Endothelial cell of umbilical vein (primary cell): ENCODE results near the gene RMND5A. TPM values are rescaled to one million over a fixed set of nuclear protein-coding genes. Genes with fewer than 3 reads are reported as not detected.

ENCODE experiments used
- BruUV-seq: library from RNA; stranded (reverse); fragments of 400-500 nt; replicated peaks from 2 replicates; lab custom pipeline; 2021; lab: Mats Ljungman, UMichigan
- CTCF ChIA-PET: fragments of 300-600, 350-600 bp; sonication (Branson Sonifier 250); formaldehyde crosslinking; loops from one replicate; lab custom pipeline; 2021; ENCODE audit warnings: antibody characterized with exemption, inconsistent platforms; lab: Charles Lee
- POLR2A ChIA-PET: fragments of 300-600, 350-600 bp; sonication (Branson Sonifier 250); formaldehyde crosslinking; loops from one replicate; lab custom pipeline; 2021; ENCODE audit warnings: antibody characterized with exemption, inconsistent platforms; lab: Charles Lee
- DNase-seq: peaks from one replicate; pipeline ENCODE4 v3.0.0-alpha.2; 2011; ENCODE audit warnings: low read depth, low spot score
- FAIRE-seq: peaks from 2 replicates; lab custom pipeline; 2011; peaks lifted over from hg19 to GRCh38; lab: Jason Lieb, UNC
- H2AFZ ChIP-seq: 2 replicates; pipeline ENCODE4 v1.6.0; 2012; ENCODE audit warnings: low read depth, low read length, control low read depth, inconsistent platforms
- H3K27ac ChIP-seq: 2 replicates; pipeline ENCODE4 v1.5.1; 2011; ENCODE audit warnings: low read depth, mild to moderate bottlenecking, control low read depth, low read length, moderate library complexity; ENCODE audit not compliant: insufficient read depth
- H3K27me3 ChIP-seq, 2 experiments: 2 replicates each; pipeline versions ENCODE4 v1.6.0 to v1.6.1; 2011; ENCODE audit warnings: low read length in 2 of 2, mixed read lengths in 1 of 2; ENCODE audit not compliant: control insufficient read depth in 2 of 2, insufficient read depth in 2 of 2
- H3K36me3 ChIP-seq, 2 experiments: 2 replicates in 1 of 2; 3 replicates in 1 of 2; pipeline ENCODE4 v1.5.1; 2011; ENCODE audit warnings: low read length in 2 of 2, mild to moderate bottlenecking in 1 of 2, moderate library complexity in 1 of 2; ENCODE audit not compliant: control insufficient read depth in 2 of 2, insufficient read depth in 2 of 2; ENCODE audit errors: extremely low read depth in 1 of 2
- H3K4me1 ChIP-seq: 3 replicates; pipeline ENCODE4 v1.5.1; 2011; ENCODE audit warnings: mild to moderate bottlenecking, low read length; ENCODE audit not compliant: control insufficient read depth, insufficient read depth; ENCODE audit errors: extremely low read depth
- H3K4me2 ChIP-seq: 2 replicates; pipeline ENCODE4 v1.6.1; 2011; ENCODE audit warnings: low read length, control low read depth, mixed read lengths; ENCODE audit not compliant: insufficient read depth
- H3K4me3 ChIP-seq, 3 experiments: fragments of 200-600 bp in 1 of 3; sonication (generic), shearing (Covaris generic) in 1 of 3; replicated peaks in 1 of 3; 2 replicates each; pipeline ENCODE4 v1.5.1; 2011 to 2016; ENCODE audit warnings: control low read depth in 3 of 3, low read length in 3 of 3, mild to moderate bottlenecking in 2 of 3, inconsistent platforms in 1 of 3, low read depth in 1 of 3, moderate library complexity in 1 of 3; ENCODE audit not compliant: insufficient read depth in 1 of 3
- H3K79me2 ChIP-seq: 2 replicates; pipeline ENCODE4 v1.6.0; 2012; ENCODE audit warnings: low read length, inconsistent platforms; ENCODE audit not compliant: control insufficient read depth, insufficient read depth
- H3K9ac ChIP-seq: replicated peaks from 2 replicates; pipeline ENCODE3; 2011; ENCODE audit warnings: low read length, control low read depth; ENCODE audit not compliant: insufficient read depth; ENCODE audit errors: extremely low read depth
- H3K9me1 ChIP-seq: replicated peaks from 3 replicates; pipeline ENCODE4 v1.6.0; 2011; ENCODE audit warnings: mild to moderate bottlenecking, low read length; ENCODE audit not compliant: control insufficient read depth, insufficient read depth; ENCODE audit errors: extremely low read depth
- H3K9me3 ChIP-seq: replicated peaks from 2 replicates; pipeline ENCODE4 v1.5.1; 2012; ENCODE audit warnings: low read length, inconsistent platforms; ENCODE audit not compliant: control insufficient read depth, insufficient read depth
- H4K20me1 ChIP-seq: replicated peaks from 2 replicates; pipeline ENCODE3; 2011; ENCODE audit warnings: mild to moderate bottlenecking, low read length; ENCODE audit not compliant: control insufficient read depth, insufficient read depth; ENCODE audit errors: extremely low read depth
- CTCF ChIP-seq, 2 donors: IDR thresholded peaks; 1 replicate in 1 of 2; 2 replicates in 1 of 2; pipeline ENCODE4 v1.5.1; 2011; ENCODE audit warnings: low read length in 2 of 2, mild to moderate bottlenecking in 2 of 2, moderate library complexity in 2 of 2, control low read depth in 1 of 2, inconsistent platforms in 1 of 2, low read depth in 1 of 2; ENCODE audit not compliant: insufficient read depth in 1 of 2; ENCODE audit errors: extremely low read depth in 1 of 2
- EZH2 ChIP-seq: IDR thresholded peaks from 2 replicates; pipeline ENCODE4 v1.6.1; 2012; ENCODE audit warnings: borderline replicate concordance, low read depth, mild to moderate bottlenecking, moderate library complexity, low read length, inconsistent platforms; ENCODE audit not compliant: severe bottlenecking
- FOS ChIP-seq: IDR thresholded peaks from 2 replicates; pipeline ENCODE4 v1.6.1; 2011; ENCODE audit warnings: mild to moderate bottlenecking, low read length, moderate library complexity, borderline replicate concordance; ENCODE audit not compliant: insufficient read depth
- GATA2 ChIP-seq: IDR thresholded peaks from 2 replicates; pipeline ENCODE4 v1.7.0; 2011; ENCODE audit warnings: low read depth, mild to moderate bottlenecking, moderate library complexity, mixed read lengths, low read length; ENCODE audit not compliant: insufficient read length, insufficient read depth
- JUN ChIP-seq: IDR thresholded peaks from 2 replicates; pipeline ENCODE4 v1.6.1; 2011; ENCODE audit warnings: borderline replicate concordance, low read depth; ENCODE audit not compliant: insufficient read length, insufficient read depth
- MYC ChIP-seq: IDR thresholded peaks from one replicate; pipeline ENCODE4 v1.6.1; 2011; ENCODE audit warnings: mild to moderate bottlenecking, low read depth, low read length
- POLR2A ChIP-seq: IDR thresholded peaks from 2 replicates; pipeline ENCODE4 v1.6.1; 2012; ENCODE audit warnings: low read depth, mild to moderate bottlenecking, control low read depth, low read length
- POLR2AphosphoS5 ChIP-seq: IDR thresholded peaks from 2 replicates; pipeline ENCODE4 v1.6.1; 2012; ENCODE audit warnings: low read depth, mild to moderate bottlenecking, control low read depth, low read length, moderate library complexity; ENCODE audit not compliant: insufficient read depth
- dilution Hi-C: fragments of 300-500 bp; cut with MboI; formaldehyde crosslinking; loops from one replicate; pipeline ENCODE4 v1.15.0; 2019; ENCODE audit warnings: low sequenced_read_pairs; ENCODE audit not compliant: extremely low pct_ligation_motif_present
- intact Hi-C: fragments of 100-400 bp; cut with micrococcal nuclease; formaldehyde crosslinking; loops from one replicate; pipeline ENCODE4 v1.10.0; 2022
- polyA plus RNA-seq, 4 experiments: library from polyadenylated mRNA; depleted of rRNA in 3 of 4; stranded (reverse) in 3 of 4; unstranded in 1 of 4; fragments of >200 nt; gene quantifications; 2 replicates each; pipeline versions ENCODE4 v1.2.1 to v1.2.3, GENCODE V29; 2011 to 2012; ENCODE audit warnings: missing spikeins in 1 of 4
- total RNA-seq: library from RNA; stranded (reverse); gene quantifications from 2 replicates; pipeline ENCODE4 v1.2.3, GENCODE V29; 2021
- TF ChIP-seq, protein P1 (sequence below): IDR thresholded peaks from 2 replicates; pipeline ENCODE4 v1.6.1; 2011; ENCODE audit not compliant: insufficient read depth, insufficient read length

RMND5A gene
- total and polyA plus RNA-seq, 2 donors (not counting 3 experiments of a cell fraction or from before 2014, with no cell fraction given) = 10.8 to 21.5 TPM

GRCh38 chr2:86675104-86675503, 45.0 kb upstream of the RMND5A start:
- H3K9ac ChIP-seq = no peak overlapping the region
- FAIRE-seq (no peak), DNase-seq (no peak)
- intact Hi-C loops (no loop called here), dilution Hi-C loops (no loop called here)
- H3K36me3 ChIP-seq = no peaks in the 10 kb centered on the region
- H3K9me3 ChIP-seq = no peaks in the 10 kb centered on the region
- no peak overlapping the region for H2AFZ ChIP-seq
- no peaks in the 10 kb centered on the region for H3K9me1 ChIP-seq
- no peaks in the 10 kb centered on the region for H4K20me1 ChIP-seq
- no peak overlapping the region for H3K4me2 ChIP-seq
- peaks cover 5% of the 10 kb centered on the region for H3K4me1 ChIP-seq
- no TSS peak for BruUV-seq
- CTCF ChIA-PET = interaction anchor here (1.5 kb wide), 1 partner anchor 26 kb away, joined by 3 read pairs; no protein-coding TSS in a partner anchor
- H3K4me3 ChIP-seq = no peak overlapping the region
- no peaks in the 10 kb centered on the region for H3K79me2 ChIP-seq
- peaks cover 0 to 2% of the 10 kb centered on the region in 2 experiments for H3K27me3 ChIP-seq
- POLR2A ChIA-PET = no interaction called here
- no peak for TF ChIP-seq EZH2
- TF ChIP-seq, protein P1, sequence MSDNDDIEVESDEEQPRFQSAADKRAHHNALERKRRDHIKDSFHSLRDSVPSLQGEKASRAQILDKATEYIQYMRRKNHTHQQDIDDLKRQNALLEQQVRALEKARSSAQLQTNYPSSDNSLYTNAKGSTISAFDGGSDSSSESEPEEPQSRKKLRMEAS = no peak
- no peak for TF ChIP-seq CTCF (IDR thresholded peaks at IDR 0.05; ENCODE audit: extremely low read depth in 1 of 2, insufficient read depth in 1 of 2, low read depth in 1 of 2, low read length in 2 of 2)
- TF ChIP-seq JUN = no peak
- no peak for TF ChIP-seq FOS
- TF ChIP-seq MYC = no peak
- TF ChIP-seq GATA2 = no peak
- no peak for TF ChIP-seq POLR2AphosphoS5
- TF ChIP-seq POLR2A = no peak
- no peak overlapping the region for H3K27ac ChIP-seq
